PFSK-1 (cell line): ENCODE measurements around the gene ZMAT2.

Experiments
- FOXP2 ChIP-seq: optimal IDR thresholded peaks from 2 replicates; pipeline ENCODE3; 2011; ENCODE audit warnings: borderline replicate concordance, control low read depth, inconsistent platforms; ENCODE audit not compliant: insufficient read depth; ENCODE audit errors: extremely low read length, extremely low read depth
- POLR2AphosphoS5 ChIP-seq: IDR thresholded peaks from 2 replicates; pipeline ENCODE4 v1.6.1; 2012; ENCODE audit warnings: low read depth, mild to moderate bottlenecking, control low read depth, low read length, moderate library complexity
- SIN3A ChIP-seq: IDR thresholded peaks from 2 replicates; pipeline ENCODE4 v1.6.1; 2012; ENCODE audit warnings: mild to moderate bottlenecking, low read length, moderate library complexity, borderline replicate concordance; ENCODE audit not compliant: insufficient read depth
- TAF1 ChIP-seq: IDR thresholded peaks from 2 replicates; pipeline ENCODE4 v1.6.1; 2012; ENCODE audit warnings: low read length, control low read depth, borderline replicate concordance; ENCODE audit not compliant: insufficient read depth
- TF ChIP-seq, protein P1 (sequence below), 2 experiments: IDR thresholded peaks; 2 replicates each; pipeline versions ENCODE4 v1.6.1 to v1.8.0; 2011 to 2012; ENCODE audit warnings: low read depth in 2 of 2, low read length in 2 of 2, control low read depth in 1 of 2, inconsistent platforms in 1 of 2, mild to moderate bottlenecking in 1 of 2, moderate library complexity in 1 of 2; ENCODE audit not compliant: insufficient read depth in 1 of 2

The ZMAT2 gene

DNA sequence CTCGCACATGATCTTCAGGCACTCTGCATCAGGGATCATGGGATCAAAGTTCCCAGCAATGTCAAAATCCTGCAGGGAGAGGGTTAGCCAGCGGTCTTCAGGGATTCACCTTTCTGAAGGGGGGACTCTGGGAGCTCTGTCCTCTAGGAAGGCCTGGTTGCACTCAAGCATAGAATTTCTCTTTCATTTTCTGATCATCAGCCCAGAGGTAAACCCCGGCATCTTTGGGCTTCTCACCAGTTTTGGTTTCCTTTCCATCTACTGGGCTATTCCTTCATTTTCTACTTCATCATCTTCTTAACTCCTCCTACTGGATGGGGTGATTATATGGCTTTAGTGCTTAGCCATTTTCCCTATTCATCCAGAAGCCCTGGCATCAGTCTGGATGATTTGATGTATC is 22.3 kb upstream of the ZMAT2 start:
- TF ChIP-seq POLR2AphosphoS5 (no peak), TAF1 (no peak), SIN3A (no peak), FOXP2 (no peak)
- TF ChIP-seq, protein P1, sequence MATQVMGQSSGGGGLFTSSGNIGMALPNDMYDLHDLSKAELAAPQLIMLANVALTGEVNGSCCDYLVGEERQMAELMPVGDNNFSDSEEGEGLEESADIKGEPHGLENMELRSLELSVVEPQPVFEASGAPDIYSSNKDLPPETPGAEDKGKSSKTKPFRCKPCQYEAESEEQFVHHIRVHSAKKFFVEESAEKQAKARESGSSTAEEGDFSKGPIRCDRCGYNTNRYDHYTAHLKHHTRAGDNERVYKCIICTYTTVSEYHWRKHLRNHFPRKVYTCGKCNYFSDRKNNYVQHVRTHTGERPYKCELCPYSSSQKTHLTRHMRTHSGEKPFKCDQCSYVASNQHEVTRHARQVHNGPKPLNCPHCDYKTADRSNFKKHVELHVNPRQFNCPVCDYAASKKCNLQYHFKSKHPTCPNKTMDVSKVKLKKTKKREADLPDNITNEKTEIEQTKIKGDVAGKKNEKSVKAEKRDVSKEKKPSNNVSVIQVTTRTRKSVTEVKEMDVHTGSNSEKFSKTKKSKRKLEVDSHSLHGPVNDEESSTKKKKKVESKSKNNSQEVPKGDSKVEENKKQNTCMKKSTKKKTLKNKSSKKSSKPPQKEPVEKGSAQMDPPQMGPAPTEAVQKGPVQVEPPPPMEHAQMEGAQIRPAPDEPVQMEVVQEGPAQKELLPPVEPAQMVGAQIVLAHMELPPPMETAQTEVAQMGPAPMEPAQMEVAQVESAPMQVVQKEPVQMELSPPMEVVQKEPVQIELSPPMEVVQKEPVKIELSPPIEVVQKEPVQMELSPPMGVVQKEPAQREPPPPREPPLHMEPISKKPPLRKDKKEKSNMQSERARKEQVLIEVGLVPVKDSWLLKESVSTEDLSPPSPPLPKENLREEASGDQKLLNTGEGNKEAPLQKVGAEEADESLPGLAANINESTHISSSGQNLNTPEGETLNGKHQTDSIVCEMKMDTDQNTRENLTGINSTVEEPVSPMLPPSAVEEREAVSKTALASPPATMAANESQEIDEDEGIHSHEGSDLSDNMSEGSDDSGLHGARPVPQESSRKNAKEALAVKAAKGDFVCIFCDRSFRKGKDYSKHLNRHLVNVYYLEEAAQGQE (IDR thresholded peaks at IDR 0.05; ENCODE audit: insufficient read depth in 1 of 2, low read depth in 2 of 2, low read length in 2 of 2), result no peak

DNA sequence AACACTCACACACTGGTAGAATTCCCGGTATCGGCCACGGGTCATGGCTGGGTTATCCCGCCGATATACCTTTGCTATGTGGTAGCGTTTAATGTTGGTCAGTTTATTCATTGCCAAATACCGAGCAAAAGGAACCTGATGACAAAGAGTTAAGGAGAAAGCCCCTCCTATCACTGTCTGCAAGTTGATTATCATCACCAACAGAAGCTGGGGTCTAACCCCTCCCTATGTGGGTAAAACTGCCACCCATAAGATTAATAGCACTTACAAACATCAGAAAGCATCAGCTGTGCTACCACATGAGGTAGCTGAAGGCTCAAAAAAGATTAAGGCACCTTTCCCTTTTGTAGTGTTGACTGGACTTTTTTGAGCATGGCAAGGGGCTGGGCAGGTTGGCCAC is 21.3 kb upstream of the ZMAT2 start:
- TF ChIP-seq TAF1, result no peak
- TF ChIP-seq, protein P1 (IDR thresholded peaks at IDR 0.05; ENCODE audit: insufficient read depth in 1 of 2, low read depth in 2 of 2, low read length in 2 of 2), result no peak
- TF ChIP-seq SIN3A, result no peak
- TF ChIP-seq FOXP2, result no peak
- TF ChIP-seq POLR2AphosphoS5, result no peak

DNA sequence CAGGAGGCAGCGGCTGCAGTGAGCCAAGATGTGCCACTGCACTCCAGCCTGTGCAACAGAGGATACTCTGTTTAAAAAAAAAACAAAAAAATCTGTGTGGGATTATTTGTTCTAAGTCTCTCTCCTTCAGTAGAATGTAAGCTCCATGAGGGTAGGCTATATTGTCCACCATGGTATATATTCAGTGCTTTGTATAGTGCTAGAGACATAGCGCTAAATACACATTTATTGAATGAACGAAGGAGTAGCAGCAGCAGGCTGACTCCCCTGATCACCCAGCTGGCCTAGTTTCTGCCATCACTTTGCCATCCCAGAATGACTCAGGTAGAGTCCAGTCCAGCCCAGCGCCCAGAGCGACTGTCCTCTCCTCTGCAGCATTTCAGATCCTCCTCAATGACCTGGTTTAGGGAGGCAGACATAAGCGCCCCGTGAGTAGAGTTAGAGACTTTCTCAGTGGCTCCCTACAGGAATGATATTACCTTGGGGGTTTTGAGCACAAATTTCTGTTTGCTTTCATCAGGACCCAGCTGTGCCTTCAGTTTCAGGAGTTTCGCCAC is 9.8 kb upstream of the ZMAT2 start:
- TF ChIP-seq POLR2AphosphoS5 (no peak), TAF1 (no peak), FOXP2 (no peak), SIN3A (no peak)
- TF ChIP-seq, protein P1 (IDR thresholded peaks at IDR 0.05; ENCODE audit: insufficient read depth in 1 of 2, low read depth in 2 of 2, low read length in 2 of 2), result no peak

DNA sequence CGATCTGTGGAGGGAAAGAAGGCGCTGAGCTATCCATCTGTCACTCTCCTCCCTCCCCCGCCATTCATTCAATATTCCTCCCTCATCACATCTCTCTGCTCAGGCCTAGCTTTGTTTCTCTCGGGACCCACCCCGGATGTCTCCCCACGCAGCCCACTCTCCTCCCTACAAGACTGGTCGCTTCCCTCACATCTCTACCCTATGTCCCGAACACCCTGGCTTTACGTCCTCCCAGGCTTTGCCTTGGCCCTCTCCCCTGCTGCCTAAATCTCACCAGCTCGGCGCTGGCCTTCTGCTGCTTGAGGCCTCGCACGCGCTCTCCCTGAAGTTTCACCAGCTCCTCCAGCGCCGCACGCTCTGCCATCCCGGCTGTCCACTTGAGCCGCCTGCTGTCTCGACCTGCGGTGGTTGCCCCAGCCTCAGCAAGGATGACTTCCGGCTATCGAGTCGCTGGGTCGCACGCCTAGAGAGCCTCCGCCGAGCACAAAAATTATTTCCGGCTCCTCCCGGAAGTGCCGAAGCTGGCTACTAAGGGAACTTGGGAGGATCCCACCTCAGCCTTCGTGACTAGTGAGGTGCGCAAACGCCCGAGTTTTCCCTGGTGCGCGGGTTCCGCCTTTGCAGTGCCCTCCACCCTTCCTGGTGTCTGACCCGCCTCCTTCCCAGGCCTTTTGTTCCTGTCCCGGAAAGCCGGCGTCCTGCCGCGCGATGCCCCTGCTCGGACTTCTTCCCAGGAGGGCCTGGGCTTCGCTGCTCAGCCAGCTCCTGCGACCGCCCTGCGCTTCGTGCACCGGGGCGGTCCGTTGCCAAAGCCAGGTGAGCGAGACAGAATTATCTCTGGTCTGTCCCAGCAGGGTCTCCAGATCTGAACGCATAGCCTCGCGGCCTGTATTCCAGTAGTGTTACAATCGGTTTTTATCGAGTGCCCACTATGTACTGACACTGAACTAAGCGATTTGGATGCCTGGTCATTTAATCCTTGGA is 9.0 kb upstream of the ZMAT2 start, which contains the start of the genes HARS1 and HARS2:
HARS1 (minus strand) TSS at position 430 of the 984 bp plus-strand sequence; CDS start at position 364, 66 bp downstream.
HARS2 (plus strand) TSS at position 515 of the 984 bp plus-strand sequence; CDS start at position 709, 194 bp downstream.
- TF ChIP-seq POLR2AphosphoS5, result peak; percentile 90
- peak; percentile 35; the same call in 1 of the 2 replicates for TF ChIP-seq SIN3A
- peak; percentile 95 for TF ChIP-seq TAF1
- TF ChIP-seq, protein P1 (IDR thresholded peaks at IDR 0.05; ENCODE audit: insufficient read depth in 1 of 2, low read depth in 2 of 2, low read length in 2 of 2), result peak; percentile 52 to 67; a peak in 2 of 4 replicates
- no peak for TF ChIP-seq FOXP2
